Duodenal mucosa (tissue), 2 donors: ENCODE data around the gene CBFA2T3.
A peak's percentile ranks its signal among the peaks of the same experiment; 100 is the strongest.
"Not testable (repeated sequence)": the region's sequence is repeated elsewhere in the genome, so short reads cannot be mapped to it uniquely, and the experiment has no call there.

Experiments used
- H3K27ac ChIP-seq: one replicate; pipeline ENCODE4 v1.7.0; 2013; ENCODE audit warnings: low read depth, low read length
- H3K27me3 ChIP-seq, 2 donors: one replicate each; pipeline ENCODE4 v1.7.0; 2013; ENCODE audit warnings: low read length in 2 of 2, control low read depth in 1 of 2; ENCODE audit not compliant: insufficient read depth in 2 of 2, control insufficient read depth in 1 of 2
- H3K36me3 ChIP-seq, 2 donors: one replicate each; pipeline ENCODE4 v1.7.0; 2013; ENCODE audit warnings: low read length in 2 of 2, control low read depth in 1 of 2; ENCODE audit not compliant: insufficient read depth in 2 of 2, control insufficient read depth in 1 of 2
- H3K4me1 ChIP-seq, 2 donors: one replicate each; pipeline ENCODE4 v1.7.0; 2013; ENCODE audit warnings: low read length in 2 of 2, control low read depth in 1 of 2; ENCODE audit not compliant: insufficient read depth in 2 of 2, control insufficient read depth in 1 of 2
- H3K4me3 ChIP-seq, 2 donors: one replicate each; pipeline ENCODE4 v1.7.0; 2013; ENCODE audit warnings: low read length in 2 of 2, low read depth in 1 of 2
- H3K9ac ChIP-seq, 2 donors: one replicate each; pipeline ENCODE4 v1.7.0; 2013; ENCODE audit warnings: low read length in 2 of 2, low read depth in 1 of 2
- H3K9me3 ChIP-seq, 2 donors: one replicate each; pipeline ENCODE4 v1.7.0; 2013; ENCODE audit warnings: low read length in 2 of 2, control low read depth in 1 of 2; ENCODE audit not compliant: control insufficient read depth in 1 of 2

CBFA2T3 gene

DNA sequence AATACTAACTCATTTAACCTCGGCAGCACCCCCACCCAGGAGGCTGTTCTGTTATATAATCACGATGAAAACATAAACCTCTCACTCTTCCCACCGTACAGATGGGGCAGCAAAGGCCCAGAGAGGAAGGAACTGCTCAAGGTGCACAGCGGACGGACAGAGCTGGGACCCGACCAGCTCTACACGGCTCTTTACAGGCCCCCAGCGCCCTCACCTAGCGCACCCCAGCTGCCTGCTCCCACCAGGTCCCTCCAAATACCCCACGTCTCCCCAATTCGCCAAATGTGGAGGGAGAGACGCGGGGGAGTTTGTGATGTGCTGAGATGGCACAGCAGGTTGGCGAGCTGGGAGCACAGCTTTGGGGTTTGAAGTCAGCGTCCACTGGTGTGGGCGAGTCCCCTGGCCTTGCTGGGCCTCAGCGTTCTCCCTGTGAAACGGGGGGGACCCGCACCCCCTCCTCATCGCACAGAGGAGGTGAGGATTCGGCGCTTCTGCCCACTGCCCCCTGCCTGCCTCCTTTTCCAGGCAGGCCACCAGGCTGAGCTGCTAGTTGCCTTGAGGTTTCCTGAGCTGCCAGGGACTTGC is 54.1 kb downstream of the CBFA2T3 start:
- no peaks in the 10 kb centered on the region for H3K27me3 ChIP-seq
- no peaks in the 10 kb centered on the region for H3K9me3 ChIP-seq
- peaks cover 0 to 33% of the 10 kb centered on the region in 2 donors for H3K4me1 ChIP-seq
- H3K9ac ChIP-seq: no peak overlapping the region
- no peak overlapping the region for H3K4me3 ChIP-seq
- H3K36me3 ChIP-seq: no peaks in the 10 kb centered on the region
- H3K27ac ChIP-seq: no peak overlapping the region

- Histone ChIP-seq H3K9me3 (no peaks in the 10 kb centered on the region), H3K4me1 (peaks cover 0 to 33% of the 10 kb centered on the region in 2 donors), H3K27me3 (no peaks in the 10 kb centered on the region), H3K27ac (peak overlapping the region; percentile 20), H3K36me3 (no peaks in the 10 kb centered on the region), H3K4me3 (no peak overlapping the region), H3K9ac (peak overlapping the region in 1 of 2 donors; percentile 18)
These were observed 54.7 kb downstream of the CBFA2T3 start for GRCh38 chr16:88922114-88922825.

GRCh38 chr16:88921591-88921990 is 55.4 kb downstream of the CBFA2T3 start:
- no peak overlapping the region for H3K9ac ChIP-seq
- H3K9me3 ChIP-seq: no peaks in the 10 kb centered on the region
- H3K27ac ChIP-seq: peak overlapping the region; percentile 25
- H3K4me1 ChIP-seq: peaks cover 0 to 33% of the 10 kb centered on the region in 2 donors
- H3K4me3 ChIP-seq: no peak overlapping the region
- no peaks in the 10 kb centered on the region for H3K36me3 ChIP-seq
- H3K27me3 ChIP-seq: no peaks in the 10 kb centered on the region

GRCh38 chr16:88920618-88921590 is 56.1 kb downstream of the CBFA2T3 start:
- H3K27me3 ChIP-seq: no peaks in the 10 kb centered on the region
- peaks cover 0 to 33% of the 10 kb centered on the region in 2 donors for H3K4me1 ChIP-seq
- H3K36me3 ChIP-seq: peaks cover 0 to 4% of the 10 kb centered on the region in 2 donors
- H3K4me3 ChIP-seq: no peak overlapping the region
- H3K27ac ChIP-seq: no peak overlapping the region
- H3K9me3 ChIP-seq: no peaks in the 10 kb centered on the region
- H3K9ac ChIP-seq: no peak overlapping the region

GRCh38 chr16:88919936-88920335 is 57.1 kb downstream of the CBFA2T3 start:
- no peak overlapping the region for H3K9ac ChIP-seq
- no peaks in the 10 kb centered on the region for H3K9me3 ChIP-seq
- no peaks in the 10 kb centered on the region for H3K27me3 ChIP-seq
- H3K27ac ChIP-seq: no peak overlapping the region
- no peak overlapping the region for H3K4me3 ChIP-seq
- H3K4me1 ChIP-seq: peaks cover 0 to 32% of the 10 kb centered on the region in 2 donors
- H3K36me3 ChIP-seq: peaks cover 0 to 6% of the 10 kb centered on the region in 2 donors

GRCh38 chr16:88918896-88919295 is 58.1 kb downstream of the CBFA2T3 start:
- H3K36me3 ChIP-seq, H3K27ac ChIP-seq, H3K27me3 ChIP-seq, H3K9me3 ChIP-seq, H3K4me3 ChIP-seq, H3K9ac ChIP-seq: not testable (repeated sequence)
- peaks cover 0 to 28% of the 10 kb centered on the region in 2 donors for H3K4me1 ChIP-seq

- Histone ChIP-seq H3K9me3 (no peaks in the 10 kb centered on the region), H3K27ac (no peak overlapping the region), H3K9ac (no peak overlapping the region), H3K4me1 (peaks cover 0 to 25% of the 10 kb centered on the region in 2 donors), H3K27me3 (no peaks in the 10 kb centered on the region), H3K4me3 (no peak overlapping the region), H3K36me3 (peaks cover 0 to 6% of the 10 kb centered on the region in 2 donors)
These were observed 58.9 kb downstream of the CBFA2T3 start for GRCh38 chr16:88917915-88918627.

GRCh38 chr16:88917146-88917914 is 59.7 kb downstream of the CBFA2T3 start:
- H3K27me3 ChIP-seq: no peaks in the 10 kb centered on the region
- peaks cover 0 to 6% of the 10 kb centered on the region in 2 donors for H3K36me3 ChIP-seq
- no peaks in the 10 kb centered on the region for H3K9me3 ChIP-seq
- no peak overlapping the region for H3K9ac ChIP-seq
- H3K4me3 ChIP-seq: no peak overlapping the region
- H3K4me1 ChIP-seq: peaks cover 0 to 18% of the 10 kb centered on the region in 2 donors
- H3K27ac ChIP-seq: no peak overlapping the region

- Histone ChIP-seq H3K27ac (no peak overlapping the region), H3K4me3 (no peak overlapping the region), H3K27me3 (no peaks in the 10 kb centered on the region), H3K9ac (no peak overlapping the region), H3K4me1 (peaks cover 0 to 4% of the 10 kb centered on the region in 2 donors), H3K9me3 (no peaks in the 10 kb centered on the region), H3K36me3 (peaks cover 0 to 6% of the 10 kb centered on the region in 2 donors)
These were observed 61.2 kb downstream of the CBFA2T3 start for GRCh38 chr16:88915639-88916327.
